GM21786 (cell line): Measurements from ENCODE around the gene ADK.
A peak's percentile ranks its signal among the peaks of the same experiment; 100 is the strongest.
"Not testable (repeated sequence)": the region's sequence is repeated elsewhere in the genome, so short reads cannot be mapped to it uniquely, and the experiment has no call there.

ENCODE experiments used
- ATAC-seq: cut with Tn5 transposase; IDR thresholded peaks from one replicate; pipeline ENCODE4 v1.9.1; 2021; ENCODE audit not compliant: unreplicated experiment

ADK gene

DNA sequence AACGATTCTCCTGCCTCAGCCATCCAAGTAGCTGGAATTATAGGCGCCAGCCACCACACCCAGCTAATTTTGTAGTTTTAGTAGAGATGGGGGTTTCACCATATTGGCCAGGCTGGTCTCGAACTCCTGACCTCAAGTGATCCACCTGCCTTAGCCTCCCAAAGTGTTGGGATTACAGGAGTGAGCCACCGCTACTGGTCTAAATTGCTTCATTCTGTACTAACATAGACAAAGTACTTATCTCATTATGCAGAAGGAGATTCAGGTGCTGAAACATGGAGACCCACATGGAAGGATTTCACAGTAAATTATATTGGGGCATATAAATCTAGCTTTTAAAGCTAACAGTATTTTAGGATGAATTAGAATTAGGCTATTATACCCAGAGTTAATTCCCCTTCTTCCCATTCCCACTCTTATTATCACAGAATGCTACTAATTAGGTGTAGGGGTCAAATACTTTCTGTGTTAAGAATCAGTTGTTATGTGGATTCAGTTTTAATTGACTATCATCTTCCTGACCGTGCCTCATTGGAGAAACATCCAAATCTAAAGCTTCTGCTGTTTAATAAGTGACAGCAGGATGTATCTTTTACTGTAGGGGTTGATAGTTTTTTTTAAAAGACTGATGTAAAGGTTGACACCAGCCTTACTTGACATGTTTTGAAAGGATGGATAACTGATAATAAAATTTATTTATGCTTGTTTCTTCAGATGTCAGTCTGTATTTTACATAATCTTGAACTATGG is 27.2 kb downstream of the ADK start:
- no peak for ATAC-seq

DNA sequence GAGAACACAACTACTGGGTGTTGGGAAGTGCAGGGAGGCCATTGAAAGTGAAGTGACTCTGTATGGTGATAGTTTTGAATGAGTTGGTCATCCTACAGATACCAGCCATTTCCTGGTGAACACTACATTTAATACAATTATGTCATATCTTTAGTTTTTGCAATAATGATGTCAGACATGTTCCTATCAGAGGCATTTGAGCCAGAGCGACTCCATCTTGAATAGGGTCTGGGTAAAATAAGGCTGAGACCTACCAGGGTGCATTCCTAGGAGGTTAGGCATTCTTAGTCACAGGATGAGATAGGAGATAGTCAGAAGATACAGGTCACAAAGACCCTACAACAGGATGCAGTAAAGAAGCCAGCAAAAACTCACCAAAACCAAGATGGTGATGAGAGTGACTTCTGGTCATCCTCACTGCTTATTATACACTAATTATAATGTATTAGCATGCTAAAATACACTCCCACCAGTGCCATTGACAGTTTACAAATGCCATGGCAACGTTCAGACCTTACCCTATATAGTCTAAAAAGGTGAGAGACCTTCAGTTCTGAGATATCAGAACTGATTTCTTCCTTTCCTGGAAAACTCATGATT is 28.2 kb downstream of the ADK start:
- ATAC-seq, result no peak

DNA sequence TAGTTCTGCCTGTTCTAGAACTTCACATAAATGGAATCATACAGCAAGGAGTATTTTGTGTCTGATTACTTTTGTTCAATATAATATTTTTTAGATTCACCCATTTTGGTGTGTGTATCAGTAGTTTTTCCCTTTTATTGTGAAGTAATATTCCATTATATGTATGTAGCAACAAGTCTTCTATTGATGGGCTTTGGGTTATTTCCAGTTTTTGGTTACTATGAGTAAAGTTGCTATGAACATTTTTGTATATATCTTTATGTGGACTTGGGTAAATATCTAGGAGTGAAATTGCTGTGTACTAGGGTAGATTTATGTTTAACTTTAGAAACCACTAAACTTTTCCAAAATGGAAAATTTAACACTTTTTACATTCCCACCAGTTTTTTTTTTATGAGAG is 35.7 kb downstream of the ADK start:
- ATAC-seq, result no peak

- no peak for ATAC-seq
Measured at GRCh38 chr10:74187237-74187636, 36.2 kb downstream of the ADK start.

DNA sequence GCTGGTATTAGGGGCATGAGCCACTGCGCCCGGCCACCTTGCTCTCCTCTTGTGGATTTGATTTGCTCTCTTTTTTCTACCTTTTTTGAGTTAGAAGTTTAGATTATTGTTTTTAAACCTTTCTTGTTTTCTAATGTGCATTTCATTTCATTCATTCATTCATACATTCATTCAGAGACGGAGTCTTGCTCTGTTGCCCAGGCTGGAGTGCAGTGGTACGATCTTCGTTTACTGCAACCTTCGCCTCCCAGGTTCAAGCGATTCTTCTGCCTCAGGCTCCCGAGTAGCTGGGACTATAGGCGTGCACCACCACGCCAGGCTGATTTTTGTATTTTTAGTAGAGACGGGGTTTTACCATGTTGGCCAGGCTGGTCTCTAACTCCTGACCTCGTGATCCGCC is 37.6 kb downstream of the ADK start:
- ATAC-seq, result not testable (repeated sequence)

DNA sequence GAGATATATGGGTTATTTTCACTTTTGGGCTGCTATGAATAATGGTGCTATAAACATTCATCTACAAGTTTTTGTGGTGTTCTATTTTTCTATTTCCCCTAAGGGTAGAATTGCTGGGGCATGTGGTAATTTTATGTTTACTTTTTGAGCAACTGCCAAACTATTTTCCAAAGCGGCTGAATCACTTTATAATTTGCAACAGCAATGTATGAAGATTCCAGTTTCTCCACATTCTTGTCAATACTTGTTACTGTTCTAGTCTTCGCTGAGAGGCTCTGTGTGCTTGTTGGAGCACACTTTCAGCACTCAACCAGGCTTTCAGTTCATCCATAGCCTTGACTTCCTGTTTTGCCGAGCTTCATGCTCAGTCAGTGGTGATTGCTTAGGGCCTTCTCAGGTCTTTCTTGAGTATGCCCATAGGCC is 39.0 kb downstream of the ADK start:
- ATAC-seq, result peak; percentile 80

DNA sequence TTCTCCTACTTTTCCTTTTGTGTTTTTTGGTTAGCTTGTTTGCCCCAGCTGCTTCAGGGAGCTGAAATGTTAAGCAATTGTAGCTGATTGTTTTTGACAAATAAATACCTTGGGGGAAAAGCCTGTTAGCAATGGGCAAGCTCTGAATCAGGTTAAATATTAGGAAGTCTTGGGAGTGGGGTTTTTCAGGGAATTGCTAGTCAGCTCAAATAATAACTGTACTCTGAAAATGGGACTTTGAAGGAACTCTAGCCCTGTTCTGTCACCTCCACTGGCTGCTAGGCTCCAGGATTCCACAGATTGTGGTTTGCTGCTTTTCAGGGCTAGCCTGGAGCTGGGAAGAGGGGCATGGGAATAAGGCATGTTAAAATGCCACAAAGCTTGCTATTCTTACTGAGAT is 39.5 kb downstream of the ADK start:
- ATAC-seq, result no peak

DNA sequence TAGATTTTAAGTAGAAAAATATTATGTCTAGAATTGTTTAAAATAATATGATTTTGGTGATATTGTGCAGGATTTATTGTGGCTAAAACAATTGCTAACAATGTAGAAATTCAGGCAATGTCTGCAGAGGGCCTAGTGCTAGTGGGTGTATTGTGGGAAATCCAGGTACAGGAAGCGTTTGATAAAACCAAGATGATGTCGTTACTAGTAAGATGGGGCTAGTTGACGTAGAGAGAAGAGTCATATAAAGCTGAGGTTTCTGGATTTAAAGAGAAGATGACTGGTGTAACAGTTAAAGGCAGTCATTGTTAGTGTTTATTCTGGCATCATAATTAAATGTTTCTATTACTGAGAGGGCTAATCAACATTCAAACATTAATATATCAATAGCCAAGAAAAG is 43.5 kb downstream of the ADK start:
- ATAC-seq, result no peak

DNA sequence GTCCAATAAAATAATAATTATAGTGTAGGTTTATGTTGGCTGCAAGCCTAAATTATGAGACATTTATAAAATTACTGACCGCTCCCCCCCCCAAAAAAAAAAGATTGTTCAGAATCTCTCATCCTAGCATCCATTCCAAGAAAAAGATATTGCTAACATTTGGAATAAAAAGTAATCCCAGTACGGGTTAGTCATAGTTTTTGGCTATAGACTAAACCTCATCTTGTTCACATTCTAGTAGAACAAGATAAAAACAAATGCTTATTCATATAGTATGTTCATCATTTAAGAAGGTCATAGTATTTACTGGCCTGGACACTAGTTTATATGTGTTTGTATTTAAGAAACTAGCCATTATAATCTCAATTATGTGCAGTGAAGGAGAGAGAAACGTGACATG is 44.0 kb downstream of the ADK start:
- ATAC-seq, result no peak

DNA sequence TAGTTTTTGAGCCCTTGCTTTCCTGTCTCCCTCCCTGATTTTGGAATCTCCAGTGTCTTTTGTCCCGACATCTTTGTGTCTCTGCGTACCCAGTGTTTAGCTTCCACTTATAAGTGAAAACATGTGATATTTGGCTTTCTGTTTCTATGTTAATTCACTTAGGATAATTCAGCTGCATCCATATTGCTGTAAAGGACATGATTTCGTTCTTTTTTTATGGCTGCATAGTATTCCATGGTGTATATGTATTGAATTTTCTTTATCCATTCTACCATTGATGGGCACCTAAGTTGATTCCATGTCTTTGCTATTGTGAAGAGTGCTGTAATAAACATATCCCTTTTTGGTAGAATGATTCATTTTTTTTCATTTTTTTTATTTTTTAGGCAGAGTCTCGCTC is 48.3 kb downstream of the ADK start:
- ATAC-seq, result no peak

GRCh38 chr10:74202356-74202755 is 51.3 kb downstream of the ADK start:
- ATAC-seq, result no peak

GRCh38 chr10:74206746-74207145 is 55.7 kb downstream of the ADK start:
- no peak for ATAC-seq

- no peak for ATAC-seq
Measured at GRCh38 chr10:74207691-74208480, 56.9 kb downstream of the ADK start.

GRCh38 chr10:74208997-74209396 is 58.0 kb downstream of the ADK start:
- no peak for ATAC-seq

DNA sequence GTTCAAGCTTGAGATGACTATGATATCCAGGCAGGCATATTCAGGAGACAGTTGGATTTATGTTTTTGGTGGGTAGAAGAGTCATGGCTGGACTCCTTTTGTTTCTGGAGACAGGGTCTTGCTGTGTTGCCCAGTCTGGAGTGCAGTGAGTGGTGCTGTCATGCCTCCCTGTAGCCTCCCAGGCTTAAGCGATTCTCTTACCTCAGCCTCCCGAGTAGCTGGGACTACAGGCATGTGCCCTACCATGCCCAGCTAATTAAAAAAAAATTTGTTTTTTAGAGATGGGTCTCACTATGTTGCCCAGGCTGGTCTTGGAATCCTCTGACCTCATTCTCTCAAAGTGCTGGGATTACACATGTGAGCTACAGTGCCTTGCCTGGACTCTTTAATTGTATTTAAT is 62.0 kb downstream of the ADK start:
- ATAC-seq, result no peak

DNA sequence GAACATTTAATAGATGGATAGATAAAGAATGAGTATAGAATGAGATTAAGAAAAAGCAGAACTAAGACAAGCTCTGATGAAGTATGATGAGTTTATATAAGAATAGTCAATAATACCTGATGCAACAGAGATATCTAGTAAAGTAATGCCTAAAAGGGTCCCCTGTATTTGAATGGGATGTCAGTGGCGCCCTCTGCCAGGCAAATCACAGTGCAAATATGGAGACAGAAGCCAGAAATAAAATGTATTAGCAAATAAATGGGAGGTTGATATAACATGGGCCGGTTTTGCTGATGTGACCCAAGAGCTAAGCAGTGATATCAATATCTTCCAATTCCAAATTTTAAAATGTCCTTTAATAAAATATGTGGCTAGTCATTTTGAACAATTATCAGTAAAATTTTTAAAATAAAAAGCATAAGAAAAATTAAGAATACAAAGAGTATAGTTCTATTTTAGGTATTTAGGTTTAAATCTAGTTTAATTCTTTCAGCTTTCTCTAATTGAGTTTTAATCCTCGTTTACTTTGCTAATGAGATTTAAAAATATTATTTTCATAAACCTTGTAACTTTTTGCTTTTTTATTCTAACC is 62.6 kb downstream of the ADK start:
- ATAC-seq, result no peak

GRCh38 chr10:74217110-74217509 is 66.1 kb downstream of the ADK start:
- not testable (repeated sequence) for ATAC-seq

GRCh38 chr10:74222467-74222866 is 71.4 kb downstream of the ADK start:
- ATAC-seq, result not testable (repeated sequence)

DNA sequence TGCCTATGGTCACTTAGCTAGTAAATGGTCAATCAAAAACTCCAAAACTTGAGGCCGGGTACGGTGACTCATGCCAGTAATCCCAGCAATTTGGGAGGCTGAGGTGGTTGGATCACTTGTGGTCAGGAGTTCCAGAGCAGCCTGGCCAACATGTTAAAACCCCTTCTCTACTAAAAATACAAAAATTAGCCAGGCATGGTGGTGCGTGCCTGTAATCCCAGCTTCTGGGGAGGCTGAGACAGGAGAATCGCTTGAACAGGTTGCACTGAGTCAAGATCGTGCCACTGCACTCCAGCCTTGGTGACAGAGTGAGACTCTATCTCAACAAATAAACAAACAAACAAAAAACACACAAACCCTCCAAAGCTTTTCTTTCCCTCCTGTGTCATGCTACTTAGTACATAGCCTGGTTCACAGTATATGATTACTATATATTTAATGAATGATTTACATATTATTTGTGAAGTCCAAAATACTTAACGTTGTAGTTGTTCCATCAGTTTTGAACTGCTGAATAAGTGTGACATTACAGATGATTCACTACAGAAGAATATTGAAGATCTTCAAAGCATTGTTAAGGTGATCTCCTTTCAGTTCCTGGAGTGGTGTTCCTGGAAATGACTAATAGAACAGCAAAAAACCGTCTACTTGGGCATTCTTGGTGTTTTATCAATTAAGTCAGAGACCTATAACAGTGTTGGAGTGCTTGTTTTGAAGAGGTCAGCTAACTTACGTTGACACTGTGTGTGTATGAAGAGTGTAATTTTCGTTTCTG is 72.9 kb downstream of the ADK start:
- ATAC-seq, result no peak

DNA sequence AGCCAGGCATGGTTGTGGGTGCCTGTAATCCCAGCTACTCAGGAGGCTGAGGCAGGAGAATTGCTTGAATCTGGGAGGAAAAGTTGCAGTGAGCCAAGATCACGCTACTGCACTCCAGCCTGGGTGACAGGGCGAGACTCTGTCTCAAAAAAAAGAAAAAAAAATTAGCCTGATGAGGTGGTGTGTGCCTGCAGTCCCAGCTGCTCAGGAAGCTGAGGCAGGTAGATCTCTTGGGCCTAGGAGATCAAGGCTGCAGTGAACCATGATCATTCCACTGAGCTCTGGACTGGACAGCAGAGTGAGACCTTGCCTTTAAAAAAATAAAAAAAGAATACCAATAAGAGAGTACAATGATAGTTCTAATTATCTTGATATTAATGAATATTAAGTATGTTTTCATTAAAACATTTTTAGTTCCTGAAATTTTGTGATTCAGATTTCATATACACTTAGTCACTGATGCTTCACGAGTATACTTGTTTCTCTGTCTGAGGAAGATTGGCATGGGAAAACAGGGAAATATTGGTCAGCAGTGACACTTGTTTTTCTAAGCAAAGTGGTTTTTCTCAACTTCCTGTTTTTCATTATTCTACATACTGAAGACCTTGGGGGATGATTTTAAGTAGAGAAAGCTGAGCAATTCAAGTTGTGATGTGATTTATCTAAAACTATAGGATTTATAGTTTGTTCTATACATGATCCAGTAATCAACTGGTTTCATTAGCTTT is 76.8 kb downstream of the ADK start:
- ATAC-seq, result no peak
